Measurements from ENCODE around the gene LILRB5. TPM values are rescaled to one million over a fixed set of nuclear protein-coding genes. Genes with fewer than 3 reads are reported as not detected.

LILRB5 gene
- total RNA-seq, 1 experiment from 2014 or later: not detected

GRCh38 chr19:54206831-54207177 is 50.3 kb downstream of the LILRB5 start:
- intact Hi-C loops (cut with micrococcal nuclease; ENCODE audit: unreplicated experiment): no loop called here
- Mint-ChIP-seq H3K27ac (ENCODE audit: unreplicated experiment) (peak overlapping the region; percentile 96), H3K4me1 (ENCODE audit: low read depth, unreplicated experiment) (peaks cover 81% of the 10 kb centered on the region), H3K27me3 (ENCODE audit: unreplicated experiment) (no peaks in the 10 kb centered on the region), H3K9me3 (ENCODE audit: low read depth, unreplicated experiment) (no peaks in the 10 kb centered on the region), H3K4me3 (ENCODE audit: low read depth, unreplicated experiment) (peak overlapping the region; percentile 11), H3K36me3 (ENCODE audit: insufficient read depth, unreplicated experiment) (peaks cover 93% of the 10 kb centered on the region)
- no TSS peak for BruUV-seq (replicated peaks)
- TF ChIP-seq, protein P1, sequence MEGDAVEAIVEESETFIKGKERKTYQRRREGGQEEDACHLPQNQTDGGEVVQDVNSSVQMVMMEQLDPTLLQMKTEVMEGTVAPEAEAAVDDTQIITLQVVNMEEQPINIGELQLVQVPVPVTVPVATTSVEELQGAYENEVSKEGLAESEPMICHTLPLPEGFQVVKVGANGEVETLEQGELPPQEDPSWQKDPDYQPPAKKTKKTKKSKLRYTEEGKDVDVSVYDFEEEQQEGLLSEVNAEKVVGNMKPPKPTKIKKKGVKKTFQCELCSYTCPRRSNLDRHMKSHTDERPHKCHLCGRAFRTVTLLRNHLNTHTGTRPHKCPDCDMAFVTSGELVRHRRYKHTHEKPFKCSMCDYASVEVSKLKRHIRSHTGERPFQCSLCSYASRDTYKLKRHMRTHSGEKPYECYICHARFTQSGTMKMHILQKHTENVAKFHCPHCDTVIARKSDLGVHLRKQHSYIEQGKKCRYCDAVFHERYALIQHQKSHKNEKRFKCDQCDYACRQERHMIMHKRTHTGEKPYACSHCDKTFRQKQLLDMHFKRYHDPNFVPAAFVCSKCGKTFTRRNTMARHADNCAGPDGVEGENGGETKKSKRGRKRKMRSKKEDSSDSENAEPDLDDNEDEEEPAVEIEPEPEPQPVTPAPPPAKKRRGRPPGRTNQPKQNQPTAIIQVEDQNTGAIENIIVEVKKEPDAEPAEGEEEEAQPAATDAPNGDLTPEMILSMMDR (IDR thresholded peaks at IDR 0.05; ENCODE audit: unreplicated experiment): no peak
- CTCF ChIA-PET: no interaction called here
- no peak for DNase-seq

- no peaks in the 10 kb centered on the region for H3K27me3 Mint-ChIP-seq (ENCODE audit: unreplicated experiment)
- H3K9me3 Mint-ChIP-seq (ENCODE audit: low read depth, unreplicated experiment): no peaks in the 10 kb centered on the region
- BruUV-seq (replicated peaks): no TSS peak
- DNase-seq: no peak
- H3K27ac Mint-ChIP-seq (ENCODE audit: unreplicated experiment): peak overlapping the region; percentile 96
- peaks cover 82% of the 10 kb centered on the region for H3K4me1 Mint-ChIP-seq (ENCODE audit: low read depth, unreplicated experiment)
- peak overlapping the region; percentile 11 for H3K4me3 Mint-ChIP-seq (ENCODE audit: low read depth, unreplicated experiment)
- intact Hi-C loops (cut with micrococcal nuclease; ENCODE audit: unreplicated experiment): no loop called here
- TF ChIP-seq, protein P1 (IDR thresholded peaks at IDR 0.05; ENCODE audit: unreplicated experiment): no peak
- CTCF ChIA-PET: interaction anchor here (0.5 kb wide), 1 partner anchor 24 kb away, joined by 4 read pairs; no protein-coding TSS in a partner anchor
- peaks cover 97% of the 10 kb centered on the region for H3K36me3 Mint-ChIP-seq (ENCODE audit: insufficient read depth, unreplicated experiment)
Observed at GRCh38 chr19:54206030-54206830, 50.8 kb downstream of the LILRB5 start.

GRCh38 chr19:54204767-54205468 is 52.2 kb downstream of the LILRB5 start:
- no peak for DNase-seq
- TF ChIP-seq, protein P1 (IDR thresholded peaks at IDR 0.05; ENCODE audit: unreplicated experiment): no peak
- no TSS peak for BruUV-seq (replicated peaks)
- intact Hi-C loops (cut with micrococcal nuclease; ENCODE audit: unreplicated experiment): no loop called here
- Mint-ChIP-seq H3K27ac (ENCODE audit: unreplicated experiment) (peak overlapping the region; percentile 56), H3K4me3 (ENCODE audit: low read depth, unreplicated experiment) (no peak overlapping the region), H3K4me1 (ENCODE audit: low read depth, unreplicated experiment) (peaks cover 69% of the 10 kb centered on the region), H3K27me3 (ENCODE audit: unreplicated experiment) (no peaks in the 10 kb centered on the region), H3K9me3 (ENCODE audit: low read depth, unreplicated experiment) (no peaks in the 10 kb centered on the region), H3K36me3 (ENCODE audit: insufficient read depth, unreplicated experiment) (peaks cover 100% of the 10 kb centered on the region)
- CTCF ChIA-PET: interaction anchor here (0.6 to 1.1 kb wide), 2 partner anchors 9 to 14 kb away, joined by 4 read pairs; partner anchors contain the start of gene TSEN34

- Mint-ChIP-seq H3K27ac (ENCODE audit: unreplicated experiment) (peak overlapping the region; percentile 66), H3K4me3 (ENCODE audit: low read depth, unreplicated experiment) (peak overlapping the region; percentile 75), H3K4me1 (ENCODE audit: low read depth, unreplicated experiment) (peaks cover 52% of the 10 kb centered on the region), H3K36me3 (ENCODE audit: insufficient read depth, unreplicated experiment) (peaks cover 93% of the 10 kb centered on the region), H3K9me3 (ENCODE audit: low read depth, unreplicated experiment) (no peaks in the 10 kb centered on the region), H3K27me3 (ENCODE audit: unreplicated experiment) (no peaks in the 10 kb centered on the region)
- TF ChIP-seq, protein P1 (IDR thresholded peaks at IDR 0.05; ENCODE audit: unreplicated experiment): no peak
- intact Hi-C loops (cut with micrococcal nuclease; ENCODE audit: unreplicated experiment): no loop called here
- DNase-seq: peak; percentile 51
- CTCF ChIA-PET: no interaction called here
- BruUV-seq (replicated peaks): no TSS peak
Observed at GRCh38 chr19:54203151-54203611, 53.9 kb downstream of the LILRB5 start.
